ENCODE measurements around the gene FHL1. TPM values are rescaled to one million over a fixed set of nuclear protein-coding genes. Genes with fewer than 3 reads are reported as not detected.

Gene FHL1
- total RNA-seq, 1 donor from 2014 or later, result 1,867 TPM

GRCh38 chrX:136204571-136204970, 57.2 kb downstream of the FHL1 start:
- H3K4me1 ChIP-seq, result peaks cover 90% of the 10 kb centered on the region

GRCh38 chrX:136205882-136206380, 58.6 kb downstream of the FHL1 start:
- Histone ChIP-seq H3K4me1 (peaks cover 88% of the 10 kb centered on the region), H3K36me3 (peaks cover 35% of the 10 kb centered on the region), H3K4me3 (peak overlapping the region; percentile 41), H3K27ac (replicated peaks) (peak overlapping the region; percentile 87), H3K27me3 (ENCODE audit: low read depth) (no peaks in the 10 kb centered on the region), H3K9me3 (replicated peaks) (no peaks in the 10 kb centered on the region)
- intact Hi-C loops (cut with micrococcal nuclease), result loop anchor here (5.0 kb wide), 1 partner anchor 34 kb away; no protein-coding TSS in a partner anchor
- DNase-seq, result no peak
- TF ChIP-seq CTCF (IDR thresholded peaks at IDR 0.05; ENCODE audit: borderline replicate concordance), result no peak

More at GRCh38 chrX:136204571-136204970, 57.2 kb downstream of the FHL1 start:
- Histone ChIP-seq H3K4me3 (peak overlapping the region; percentile 41), H3K27ac (replicated peaks) (peak overlapping the region; percentile 87), H3K27me3 (ENCODE audit: low read depth) (no peaks in the 10 kb centered on the region), H3K36me3 (peaks cover 27% of the 10 kb centered on the region), H3K9me3 (replicated peaks) (no peaks in the 10 kb centered on the region)
- intact Hi-C loops (cut with micrococcal nuclease), result no loop called here
- no peak for TF ChIP-seq CTCF (IDR thresholded peaks at IDR 0.05; ENCODE audit: borderline replicate concordance)
- DNase-seq, result no peak

GRCh38 chrX:136206916-136207315, 59.6 kb downstream of the FHL1 start:
- Histone ChIP-seq H3K9me3 (replicated peaks) (no peaks in the 10 kb centered on the region), H3K36me3 (peaks cover 40% of the 10 kb centered on the region), H3K27me3 (ENCODE audit: low read depth) (no peaks in the 10 kb centered on the region), H3K4me1 (peaks cover 83% of the 10 kb centered on the region), H3K4me3 (no peak overlapping the region), H3K27ac (replicated peaks) (peak overlapping the region; percentile 87)
- no peak for DNase-seq
- intact Hi-C loops (cut with micrococcal nuclease), result loop anchor here (5.0 kb wide), 1 partner anchor 35 kb away; no protein-coding TSS in a partner anchor
- no peak for TF ChIP-seq CTCF (IDR thresholded peaks at IDR 0.05; ENCODE audit: borderline replicate concordance)

- no peak for DNase-seq
- Histone ChIP-seq H3K27me3 (ENCODE audit: low read depth) (no peaks in the 10 kb centered on the region), H3K4me1 (peaks cover 86% of the 10 kb centered on the region), H3K4me3 (no peak overlapping the region), H3K9me3 (replicated peaks) (no peaks in the 10 kb centered on the region), H3K27ac (replicated peaks) (peak overlapping the region; percentile 87), H3K36me3 (peaks cover 40% of the 10 kb centered on the region)
- no peak for TF ChIP-seq CTCF (IDR thresholded peaks at IDR 0.05; ENCODE audit: borderline replicate concordance)
- intact Hi-C loops (cut with micrococcal nuclease), result loop anchor here (5.0 kb wide), 1 partner anchor 35 kb away; no protein-coding TSS in a partner anchor
These were observed 60.2 kb downstream of the FHL1 start for GRCh38 chrX:136207546-136207945.

GRCh38 chrX:136209016-136209738, 61.8 kb downstream of the FHL1 start:
- no peaks in the 10 kb centered on the region for H3K27me3 ChIP-seq (ENCODE audit: low read depth)
- peak; percentile 66 for TF ChIP-seq CTCF (IDR thresholded peaks at IDR 0.05; ENCODE audit: borderline replicate concordance)
- H3K9me3 ChIP-seq (replicated peaks), result no peaks in the 10 kb centered on the region
- peaks cover 40% of the 10 kb centered on the region for H3K36me3 ChIP-seq
- H3K4me1 ChIP-seq, result peaks cover 70% of the 10 kb centered on the region
- no peak overlapping the region for H3K4me3 ChIP-seq
- intact Hi-C loops (cut with micrococcal nuclease), result loop anchor here (5.0 kb wide), 1 partner anchor 37 kb away; no protein-coding TSS in a partner anchor
- DNase-seq, result peak; percentile 38
- peak overlapping the region; percentile 87 for H3K27ac ChIP-seq (replicated peaks)
